DND-41 (cell line): Measurements from ENCODE around the gene SLC45A1.

Experiments
- EZH2 ChIP-seq: IDR thresholded peaks from 3 replicates; pipeline ENCODE4 v1.6.1; 2012; ENCODE audit warnings: borderline replicate concordance, low read depth, mild to moderate bottlenecking, moderate library complexity, low read length, inconsistent platforms; ENCODE audit not compliant: severe bottlenecking
- TF ChIP-seq, protein P1 (sequence below): IDR thresholded peaks from 2 replicates; pipeline ENCODE4 v1.5.1; 2012; ENCODE audit warnings: borderline replicate concordance, low read length, moderate library complexity, mild to moderate bottlenecking; ENCODE audit not compliant: poor library complexity, severe bottlenecking; ENCODE audit errors: extremely low read depth

DNA sequence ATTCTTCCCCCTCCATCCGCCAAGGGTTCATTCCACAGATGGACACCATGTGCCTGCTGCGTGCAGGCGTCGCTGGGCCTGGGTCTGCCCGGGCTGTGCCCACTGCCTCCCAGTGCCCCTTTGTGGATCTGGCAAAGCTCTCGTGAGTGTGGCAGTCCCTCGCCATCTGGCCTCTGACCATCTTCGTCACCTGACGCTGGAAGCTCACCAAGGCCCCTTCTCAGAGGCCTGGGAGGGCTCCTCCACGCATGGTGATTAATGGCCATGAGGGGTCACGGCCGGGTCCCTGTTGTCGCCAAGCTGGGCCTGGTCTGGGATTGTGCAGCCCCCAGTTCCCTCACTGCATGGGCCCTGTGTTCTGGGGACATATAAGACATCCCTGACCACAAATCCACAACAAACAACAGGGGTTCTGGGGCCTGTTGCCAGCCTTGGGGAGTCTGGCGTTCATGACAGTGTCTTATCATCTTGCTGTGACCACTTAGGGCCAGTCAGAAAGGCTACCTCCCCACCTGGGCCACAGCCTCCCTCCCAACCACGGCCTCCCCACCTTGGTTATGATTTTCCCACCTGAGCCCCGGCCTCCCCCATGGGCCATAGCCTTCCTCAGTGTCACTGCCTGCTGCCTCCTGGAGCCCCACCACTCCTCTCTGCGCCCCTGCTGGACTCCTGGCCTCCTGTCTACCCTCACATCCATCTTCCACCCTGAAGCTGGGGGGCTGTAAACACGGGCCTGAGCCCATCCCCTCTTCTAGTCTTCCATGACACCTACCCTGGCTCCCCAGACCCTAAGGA is 27.9 kb downstream of the SLC45A1 start:
- TF ChIP-seq, protein P1, sequence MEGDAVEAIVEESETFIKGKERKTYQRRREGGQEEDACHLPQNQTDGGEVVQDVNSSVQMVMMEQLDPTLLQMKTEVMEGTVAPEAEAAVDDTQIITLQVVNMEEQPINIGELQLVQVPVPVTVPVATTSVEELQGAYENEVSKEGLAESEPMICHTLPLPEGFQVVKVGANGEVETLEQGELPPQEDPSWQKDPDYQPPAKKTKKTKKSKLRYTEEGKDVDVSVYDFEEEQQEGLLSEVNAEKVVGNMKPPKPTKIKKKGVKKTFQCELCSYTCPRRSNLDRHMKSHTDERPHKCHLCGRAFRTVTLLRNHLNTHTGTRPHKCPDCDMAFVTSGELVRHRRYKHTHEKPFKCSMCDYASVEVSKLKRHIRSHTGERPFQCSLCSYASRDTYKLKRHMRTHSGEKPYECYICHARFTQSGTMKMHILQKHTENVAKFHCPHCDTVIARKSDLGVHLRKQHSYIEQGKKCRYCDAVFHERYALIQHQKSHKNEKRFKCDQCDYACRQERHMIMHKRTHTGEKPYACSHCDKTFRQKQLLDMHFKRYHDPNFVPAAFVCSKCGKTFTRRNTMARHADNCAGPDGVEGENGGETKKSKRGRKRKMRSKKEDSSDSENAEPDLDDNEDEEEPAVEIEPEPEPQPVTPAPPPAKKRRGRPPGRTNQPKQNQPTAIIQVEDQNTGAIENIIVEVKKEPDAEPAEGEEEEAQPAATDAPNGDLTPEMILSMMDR = no peak
- no peak for TF ChIP-seq EZH2
